Stomach (tissue), 4 donors: Measurements from ENCODE around the gene FAM177A1.

ENCODE experiments used
- CTCF ChIP-seq, 7 experiments: fragments of 450-650 bp in 4 of 7; fragments of 200-600 bp in 3 of 7; sonication (generic) in 3 of 7; IDR thresholded peaks; one replicate each; pipeline ENCODE4 v1.5.1; 2016 to 2019; ENCODE audit warnings: antibody characterized with exemption in 7 of 7, control low read depth in 2 of 7, mild to moderate bottlenecking in 1 of 7
- EP300 ChIP-seq: sonication (generic); formaldehyde crosslinking; IDR thresholded peaks from one replicate; pipeline ENCODE4 v1.6.1; 2017; ENCODE audit warnings: antibody characterized with exemption
- POLR2A ChIP-seq, 4 donors: fragments of 450-650 bp; IDR thresholded peaks; one replicate each; pipeline ENCODE4 v1.6.1; 2016; ENCODE audit warnings: antibody characterized with exemption in 4 of 4, control low read depth in 2 of 4, mild to moderate bottlenecking in 1 of 4, moderate library complexity in 1 of 4
- POLR2AphosphoS5 ChIP-seq, 3 donors: sonication (generic); formaldehyde crosslinking; IDR thresholded peaks; one replicate each; pipeline ENCODE4 v1.6.1; 2016; ENCODE audit warnings: antibody characterized with exemption in 3 of 3

GRCh38 chr14:35047976-35048513 is 2.0 kb downstream of the FAM177A1 start:
- no peak for TF ChIP-seq EP300
- TF ChIP-seq POLR2A (IDR thresholded peaks at IDR 0.05): no peak
- TF ChIP-seq CTCF (IDR thresholded peaks at IDR 0.05): no peak
- TF ChIP-seq POLR2AphosphoS5 (IDR thresholded peaks at IDR 0.05): no peak
